ENCODE data around the gene MEMO1.

DNA sequence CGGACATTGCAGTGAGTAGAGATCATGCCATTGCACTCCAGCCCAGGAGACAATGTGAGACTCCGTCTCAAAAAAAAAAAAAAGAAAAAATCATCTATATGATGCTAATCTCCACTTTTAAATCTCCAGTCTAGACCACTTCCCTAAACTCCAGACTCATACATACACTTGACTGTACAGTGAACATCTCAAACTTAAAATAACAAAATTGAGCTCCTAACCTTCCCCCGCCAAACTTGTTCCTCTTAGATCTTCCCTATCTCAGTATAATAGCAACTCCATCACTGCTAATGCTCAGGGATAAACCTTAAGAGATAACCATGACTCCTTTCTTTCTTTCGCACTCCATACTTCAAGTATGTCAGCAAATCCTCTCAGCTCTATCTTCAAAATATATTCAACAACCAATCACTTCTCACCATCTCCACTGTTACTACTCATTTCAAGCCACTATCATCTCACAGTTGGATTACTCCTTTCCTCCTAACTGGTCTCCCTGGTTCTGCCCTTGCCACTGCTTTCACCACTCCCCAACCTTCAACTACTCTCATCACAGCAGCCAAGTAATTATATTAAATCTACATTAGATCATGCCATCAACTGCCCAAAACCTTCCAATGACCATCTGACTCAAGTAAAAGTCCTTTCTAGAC is 12.0 kb downstream of the MEMO1 start:
- TF ChIP-seq POLR2A (IDR thresholded peaks at IDR 0.05; ENCODE audit: low read depth, low read length) (no peak), TAF1 (IDR thresholded peaks at IDR 0.05; ENCODE audit: borderline replicate concordance, low read depth, low read length) (no peak), POLR2AphosphoS5 (IDR thresholded peaks at IDR 0.05; ENCODE audit: low read depth, low read length) (no peak)
